ENCODE measurements around the gene HSPA12B. TPM values are rescaled to one million over a fixed set of nuclear protein-coding genes. Genes with fewer than 3 reads are reported as not detected.

The HSPA12B gene
- polyA plus RNA-seq, 1 of the 3 experiments (the other 2 are of a cell fraction): 0.46 TPM

- H3K79me2 ChIP-seq (ENCODE audit: insufficient read depth): peaks cover 41% of the 10 kb centered on the region
- peaks cover 30 to 38% of the 10 kb centered on the region in 2 experiments for H3K4me1 ChIP-seq (ENCODE audit: control insufficient read depth in 1 of 2, insufficient read depth in 2 of 2, low read depth in 1 of 2, low read length in 1 of 2)
- no peak for DNase-seq
- H3K9ac ChIP-seq: no peak overlapping the region
- H2AFZ ChIP-seq (ENCODE audit: low read depth): no peak overlapping the region
- ChIA-PET POLR2A (no interaction called here), CTCF (interaction anchor here (3.0 kb wide), 1 partner anchor 17 kb away, joined by 23 read pairs; the partner anchor contains the start of gene AP5S1)
- H3K4me3 ChIP-seq (ENCODE audit: low read depth in 2 of 2, low read length in 1 of 2): no peak overlapping the region
- TF ChIP-seq MXI1 (IDR thresholded peaks at IDR 0.05; ENCODE audit: low read depth, low read length) (no peak), ELF1 (IDR thresholded peaks at IDR 0.05) (no peak), SIN3A (IDR thresholded peaks at IDR 0.05; ENCODE audit: borderline replicate concordance, low read depth, low read length) (no peak), PBX3 (IDR thresholded peaks at IDR 0.05) (no peak), POLR2AphosphoS5 (IDR thresholded peaks at IDR 0.05; ENCODE audit: low read depth, low read length) (no peak), JUND (IDR thresholded peaks at IDR 0.05) (no peak), EP300 (IDR thresholded peaks at IDR 0.05; ENCODE audit: borderline replicate concordance in 1 of 2, low read depth in 1 of 2, low read length in 1 of 2) (no peak), RFX5 (IDR thresholded peaks at IDR 0.05; ENCODE audit: low read length) (no peak), GATA2 (CRISPR knock-in tag; IDR thresholded peaks at IDR 0.05) (no peak), IRF3 (IDR thresholded peaks at IDR 0.05; ENCODE audit: low read depth, low read length) (no peak), SMC3 (IDR thresholded peaks at IDR 0.05; ENCODE audit: low read depth, low read length) (no peak), NRF1 (IDR thresholded peaks at IDR 0.05; ENCODE audit: low read depth, low read length) (no peak), NFIC (IDR thresholded peaks at IDR 0.05; ENCODE audit: borderline replicate concordance) (no peak), RAD21 (IDR thresholded peaks at IDR 0.05; ENCODE audit: low read length) (no peak), RXRA (IDR thresholded peaks at IDR 0.05; ENCODE audit: borderline replicate concordance, low read depth) (no peak)
- TF ChIP-seq, protein P1, sequence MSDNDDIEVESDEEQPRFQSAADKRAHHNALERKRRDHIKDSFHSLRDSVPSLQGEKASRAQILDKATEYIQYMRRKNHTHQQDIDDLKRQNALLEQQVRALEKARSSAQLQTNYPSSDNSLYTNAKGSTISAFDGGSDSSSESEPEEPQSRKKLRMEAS (IDR thresholded peaks at IDR 0.05; ENCODE audit: low read depth): no peak
- TF ChIP-seq, protein P2, sequence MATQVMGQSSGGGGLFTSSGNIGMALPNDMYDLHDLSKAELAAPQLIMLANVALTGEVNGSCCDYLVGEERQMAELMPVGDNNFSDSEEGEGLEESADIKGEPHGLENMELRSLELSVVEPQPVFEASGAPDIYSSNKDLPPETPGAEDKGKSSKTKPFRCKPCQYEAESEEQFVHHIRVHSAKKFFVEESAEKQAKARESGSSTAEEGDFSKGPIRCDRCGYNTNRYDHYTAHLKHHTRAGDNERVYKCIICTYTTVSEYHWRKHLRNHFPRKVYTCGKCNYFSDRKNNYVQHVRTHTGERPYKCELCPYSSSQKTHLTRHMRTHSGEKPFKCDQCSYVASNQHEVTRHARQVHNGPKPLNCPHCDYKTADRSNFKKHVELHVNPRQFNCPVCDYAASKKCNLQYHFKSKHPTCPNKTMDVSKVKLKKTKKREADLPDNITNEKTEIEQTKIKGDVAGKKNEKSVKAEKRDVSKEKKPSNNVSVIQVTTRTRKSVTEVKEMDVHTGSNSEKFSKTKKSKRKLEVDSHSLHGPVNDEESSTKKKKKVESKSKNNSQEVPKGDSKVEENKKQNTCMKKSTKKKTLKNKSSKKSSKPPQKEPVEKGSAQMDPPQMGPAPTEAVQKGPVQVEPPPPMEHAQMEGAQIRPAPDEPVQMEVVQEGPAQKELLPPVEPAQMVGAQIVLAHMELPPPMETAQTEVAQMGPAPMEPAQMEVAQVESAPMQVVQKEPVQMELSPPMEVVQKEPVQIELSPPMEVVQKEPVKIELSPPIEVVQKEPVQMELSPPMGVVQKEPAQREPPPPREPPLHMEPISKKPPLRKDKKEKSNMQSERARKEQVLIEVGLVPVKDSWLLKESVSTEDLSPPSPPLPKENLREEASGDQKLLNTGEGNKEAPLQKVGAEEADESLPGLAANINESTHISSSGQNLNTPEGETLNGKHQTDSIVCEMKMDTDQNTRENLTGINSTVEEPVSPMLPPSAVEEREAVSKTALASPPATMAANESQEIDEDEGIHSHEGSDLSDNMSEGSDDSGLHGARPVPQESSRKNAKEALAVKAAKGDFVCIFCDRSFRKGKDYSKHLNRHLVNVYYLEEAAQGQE (IDR thresholded peaks at IDR 0.05; ENCODE audit: low read depth, low read length): no peak
- peaks cover 26 to 48% of the 10 kb centered on the region in 2 experiments for H3K36me3 ChIP-seq (replicated peaks in 1 of 2; ENCODE audit: control insufficient read depth in 1 of 2, insufficient read depth in 2 of 2, low read length in 1 of 2)
- no peaks in the 10 kb centered on the region for H3K9me2 ChIP-seq
- H4K20me1 ChIP-seq (ENCODE audit: insufficient read depth): no peaks in the 10 kb centered on the region
- no peak overlapping the region for H3K4me2 ChIP-seq
- no peaks in the 10 kb centered on the region for H3K9me3 ChIP-seq
- H3F3A ChIP-seq (replicated peaks; ENCODE audit: insufficient read depth): peaks cover 22% of the 10 kb centered on the region
- no peaks in the 10 kb centered on the region for H3K27me3 ChIP-seq (ENCODE audit: insufficient read depth)
- H3K27ac ChIP-seq (ENCODE audit: low read depth in 2 of 2, low read length in 1 of 2): no peak overlapping the region
- 96% methylated on average over 13 of the region's 13 CpGs for WGBS (ENCODE audit: low lambda C conversion rate)
Measured at GRCh38 chr20:3801846-3802245, 69.4 kb downstream of the HSPA12B start.

Other genes starting within 250 kb of the HSPA12B start
- gene GFRA4, start 69.3 kb upstream of the HSPA12B start, polyA plus RNA-seq (2012; rRNA removed): not detected in 2 replicates
- gene ADAM33, start 50.7 kb upstream of the HSPA12B start, polyA plus RNA-seq (2012; rRNA removed): 4.8 and 5.0 TPM in 2 replicates
- gene SIGLEC1, start 20.1 kb upstream of the HSPA12B start, polyA plus RNA-seq (2012; rRNA removed): not detected in 2 replicates
- 59.9 and 73.9 TPM in 2 replicates for gene ADISSP, start 35.1 kb downstream of the HSPA12B start, polyA plus RNA-seq (2012; rRNA removed)
- 1.6 and 1.8 TPM in 2 replicates for gene SPEF1, start 48.8 kb downstream of the HSPA12B start, polyA plus RNA-seq (2012; rRNA removed)
- gene CENPB, start 54.1 kb downstream of the HSPA12B start, polyA plus RNA-seq (2012; rRNA removed): 37.6 and 41.2 TPM in 2 replicates
- 41.5 and 56.5 TPM in 2 replicates for gene CDC25B, start 63.6 kb downstream of the HSPA12B start, polyA plus RNA-seq (2012; rRNA removed)
- 8.6 and 10.3 TPM in 2 replicates for gene AP5S1, start 87.9 kb downstream of the HSPA12B start, polyA plus RNA-seq (2012; rRNA removed)
- gene MAVS, start 114.1 kb downstream of the HSPA12B start, polyA plus RNA-seq (2012; rRNA removed): 9.1 and 10.5 TPM in 2 replicates
- gene PANK2, start 156.7 kb downstream of the HSPA12B start, polyA plus RNA-seq (2012; rRNA removed): 17.7 and 23.3 TPM in 2 replicates